Skeletal muscle tissue (tissue), 4 donors: ENCODE measurements around the gene GSDME. TPM values are rescaled to one million over a fixed set of nuclear protein-coding genes. Genes with fewer than 3 reads are reported as not detected.

Experiments used
- H3K27ac ChIP-seq: one replicate; pipeline ENCODE4 v1.7.0; 2013; ENCODE audit warnings: mild to moderate bottlenecking, low read depth, low read length, inconsistent platforms
- H3K27me3 ChIP-seq, 3 donors: one replicate each; pipeline ENCODE4 v1.7.0; 2013; ENCODE audit warnings: low read length in 3 of 3; ENCODE audit not compliant: control insufficient read depth in 3 of 3, insufficient read depth in 3 of 3
- H3K36me3 ChIP-seq, 3 donors: one replicate each; pipeline ENCODE4 v1.7.0; 2013; ENCODE audit warnings: low read length in 3 of 3; ENCODE audit not compliant: control insufficient read depth in 3 of 3, insufficient read depth in 3 of 3
- H3K4me1 ChIP-seq, 3 donors: one replicate each; pipeline ENCODE4 v1.7.0; 2013; ENCODE audit warnings: low read length in 3 of 3, mild to moderate bottlenecking in 3 of 3; ENCODE audit not compliant: control insufficient read depth in 3 of 3, insufficient read depth in 3 of 3
- H3K4me3 ChIP-seq, 3 donors: one replicate each; pipeline ENCODE4 v1.7.0; 2013; ENCODE audit warnings: low read length in 3 of 3
- H3K9ac ChIP-seq, 3 donors: one replicate each; pipeline ENCODE4 v1.7.0; 2013; ENCODE audit warnings: low read length in 3 of 3, mild to moderate bottlenecking in 3 of 3, moderate library complexity in 2 of 3, low read depth in 1 of 3
- H3K9me3 ChIP-seq, 3 donors: one replicate each; pipeline ENCODE4 v1.7.0; 2013; ENCODE audit warnings: low read length in 3 of 3; ENCODE audit not compliant: control insufficient read depth in 3 of 3
- total RNA-seq: library from RNA; depleted of rRNA; stranded (reverse); fragments of >200 nt; gene quantifications from one replicate; pipeline ENCODE4 v1.2.3, GENCODE V29; 2014
- donor health status: Osteomylitis.

GSDME gene
- total RNA-seq, 1 donor from 2014 or later = 11.0 TPM

- no peaks in the 10 kb centered on the region for H3K36me3 ChIP-seq
- H3K4me1 ChIP-seq = peaks cover 31 to 37% (median 33%) of the 10 kb centered on the region in 3 donors
- H3K27me3 ChIP-seq = no peaks in the 10 kb centered on the region
- H3K9me3 ChIP-seq = no peaks in the 10 kb centered on the region
- no peak overlapping the region for H3K4me3 ChIP-seq
- no peak overlapping the region for H3K9ac ChIP-seq
- no peak overlapping the region for H3K27ac ChIP-seq
Measured at GRCh38 chr7:24698531-24699266, 58.6 kb downstream of the GSDME start.

- Histone ChIP-seq H3K4me1 (peaks cover 18 to 25% (median 21%) of the 10 kb centered on the region in 3 donors), H3K9me3 (no peaks in the 10 kb centered on the region), H3K36me3 (no peaks in the 10 kb centered on the region)
Measured at GRCh38 chr7:24697416-24697815, 59.8 kb downstream of the GSDME start.

GRCh38 chr7:24692592-24692991 is 64.7 kb downstream of the GSDME start:
- H3K9ac ChIP-seq = no peak overlapping the region
- no peaks in the 10 kb centered on the region for H3K9me3 ChIP-seq
- H3K27ac ChIP-seq = no peak overlapping the region
- no peaks in the 10 kb centered on the region for H3K36me3 ChIP-seq
- no peak overlapping the region for H3K4me3 ChIP-seq
- H3K4me1 ChIP-seq = no peaks in the 10 kb centered on the region
- no peaks in the 10 kb centered on the region for H3K27me3 ChIP-seq

More at GRCh38 chr7:24697416-24697815, 59.8 kb downstream of the GSDME start:
- Histone ChIP-seq H3K4me3 (no peak overlapping the region), H3K27ac (no peak overlapping the region), H3K27me3 (no peaks in the 10 kb centered on the region), H3K9ac (no peak overlapping the region)

DNA sequence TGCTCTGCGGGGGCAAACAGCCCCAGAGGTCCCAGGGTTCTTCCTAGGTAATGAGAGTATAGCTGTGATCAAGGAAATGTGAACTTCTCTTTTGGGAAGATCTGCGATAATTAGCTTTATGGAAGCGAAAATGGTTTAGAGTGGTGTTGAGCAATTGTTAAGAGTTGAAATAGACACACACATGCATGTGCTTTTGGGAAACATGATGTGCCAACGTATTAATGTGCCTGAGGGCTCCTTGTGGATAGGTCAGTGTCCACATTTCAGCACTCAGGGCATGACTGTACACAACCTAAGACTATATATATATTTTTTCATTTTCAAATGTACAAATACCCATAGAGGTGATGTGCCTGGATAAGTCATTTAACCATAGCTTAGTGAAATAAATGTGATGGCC is 67.0 kb downstream of the GSDME start:
- Histone ChIP-seq H3K9me3 (no peaks in the 10 kb centered on the region), H3K4me1 (no peaks in the 10 kb centered on the region), H3K9ac (no peak overlapping the region), H3K27ac (no peak overlapping the region), H3K36me3 (peaks cover 0 to 5% (median 0%) of the 10 kb centered on the region in 3 donors), H3K27me3 (no peaks in the 10 kb centered on the region), H3K4me3 (no peak overlapping the region)

DNA sequence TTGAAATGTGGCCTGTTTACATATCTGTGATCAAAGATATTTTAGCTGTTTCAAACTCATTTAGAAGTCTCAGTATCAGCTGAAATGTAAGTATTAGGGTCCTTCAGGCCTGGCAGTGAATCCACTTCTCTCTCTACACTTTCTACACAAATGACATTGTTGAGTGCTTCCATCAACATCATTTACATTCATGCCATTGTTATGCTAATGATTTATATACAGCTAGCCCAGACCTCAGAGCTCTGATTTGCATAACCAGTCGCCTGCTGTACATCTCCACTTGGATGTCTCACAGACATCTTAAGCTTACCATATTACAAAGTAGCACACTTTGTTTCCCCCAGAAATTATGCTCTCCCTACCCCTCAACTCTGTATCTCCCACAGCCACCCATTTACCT is 71.6 kb downstream of the GSDME start:
- H3K4me1 ChIP-seq = no peaks in the 10 kb centered on the region
- H3K9ac ChIP-seq = no peak overlapping the region
- H3K27ac ChIP-seq = no peak overlapping the region
- no peaks in the 10 kb centered on the region for H3K27me3 ChIP-seq
- H3K9me3 ChIP-seq = no peaks in the 10 kb centered on the region
- H3K36me3 ChIP-seq = peaks cover 0 to 5% (median 4%) of the 10 kb centered on the region in 3 donors
- H3K4me3 ChIP-seq = no peak overlapping the region

DNA sequence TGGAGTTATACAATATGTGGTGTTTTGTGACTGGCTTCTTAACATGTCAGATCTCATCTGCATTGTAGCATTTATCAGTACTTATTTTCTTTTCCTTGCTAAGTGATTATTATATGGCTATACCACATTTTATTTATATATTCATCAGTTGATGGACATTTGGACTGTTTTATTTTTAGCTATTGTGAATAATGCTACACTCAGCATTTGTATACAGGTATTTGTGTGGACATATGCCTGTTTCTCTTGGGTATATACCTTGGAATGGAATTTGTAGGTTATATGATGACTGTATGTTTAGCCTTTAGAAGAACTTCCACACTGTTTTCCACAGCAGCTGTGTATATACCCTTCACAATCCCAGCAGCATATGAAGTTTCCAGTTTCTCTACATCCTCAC is 86.5 kb downstream of the GSDME start:
- no peak overlapping the region for H3K9ac ChIP-seq

GRCh38 chr7:24669971-24670591 is 87.2 kb downstream of the GSDME start:
- H3K9ac ChIP-seq = no peak overlapping the region
- H3K27me3 ChIP-seq = no peaks in the 10 kb centered on the region
- H3K9me3 ChIP-seq = no peaks in the 10 kb centered on the region
- H3K4me3 ChIP-seq = no peak overlapping the region
- H3K4me1 ChIP-seq = peaks cover 0 to 7% (median 0%) of the 10 kb centered on the region in 3 donors
- H3K27ac ChIP-seq = no peak overlapping the region
- H3K36me3 ChIP-seq = no peaks in the 10 kb centered on the region

More for the DNA sequence above, 86.5 kb downstream of the GSDME start:
- H3K36me3 ChIP-seq = no peaks in the 10 kb centered on the region
- peaks cover 0 to 7% (median 0%) of the 10 kb centered on the region in 3 donors for H3K4me1 ChIP-seq
- H3K9me3 ChIP-seq = no peaks in the 10 kb centered on the region
- H3K27me3 ChIP-seq = no peaks in the 10 kb centered on the region
- no peak overlapping the region for H3K27ac ChIP-seq
- no peak overlapping the region for H3K4me3 ChIP-seq

DNA sequence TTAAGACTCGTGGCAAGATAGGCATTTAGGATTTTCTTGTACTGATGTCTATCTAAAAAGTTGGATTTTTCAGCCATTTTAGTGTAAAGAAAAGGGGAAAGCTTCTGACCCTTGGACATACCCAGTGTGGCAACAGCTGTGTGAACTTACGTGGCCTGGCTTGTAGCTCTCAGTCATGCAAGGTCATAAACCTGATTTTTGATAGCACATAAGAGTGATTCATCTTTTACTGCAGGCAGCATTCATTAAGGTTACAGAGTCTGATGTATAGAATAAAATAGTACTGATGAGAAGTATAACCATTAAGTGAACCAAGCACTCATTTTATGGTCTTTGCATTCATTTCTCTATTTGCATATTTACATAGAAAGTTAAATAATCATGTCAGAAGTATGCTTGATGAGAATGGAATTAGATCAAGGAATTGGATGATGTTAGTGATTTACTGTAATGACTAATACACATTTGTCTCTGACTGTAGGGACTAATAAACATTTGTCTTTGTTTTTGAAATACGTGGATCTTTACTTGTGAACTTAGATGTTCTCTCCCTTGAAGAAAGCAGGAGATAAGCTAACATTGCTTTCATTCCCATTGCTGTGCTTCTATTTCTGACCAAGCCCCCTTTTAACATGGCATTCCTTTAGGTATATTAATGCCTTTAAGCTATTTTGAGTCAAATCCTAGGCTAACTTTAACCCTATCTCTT is 88.2 kb downstream of the GSDME start:
- no peak overlapping the region for H3K4me3 ChIP-seq
- H3K27me3 ChIP-seq = no peaks in the 10 kb centered on the region
- peaks cover 0 to 7% (median 0%) of the 10 kb centered on the region in 3 donors for H3K4me1 ChIP-seq
- H3K9me3 ChIP-seq = no peaks in the 10 kb centered on the region
- H3K36me3 ChIP-seq = no peaks in the 10 kb centered on the region
- no peak overlapping the region for H3K27ac ChIP-seq
- peak overlapping the region in 1 of 3 donors; percentile 14 for H3K9ac ChIP-seq

DNA sequence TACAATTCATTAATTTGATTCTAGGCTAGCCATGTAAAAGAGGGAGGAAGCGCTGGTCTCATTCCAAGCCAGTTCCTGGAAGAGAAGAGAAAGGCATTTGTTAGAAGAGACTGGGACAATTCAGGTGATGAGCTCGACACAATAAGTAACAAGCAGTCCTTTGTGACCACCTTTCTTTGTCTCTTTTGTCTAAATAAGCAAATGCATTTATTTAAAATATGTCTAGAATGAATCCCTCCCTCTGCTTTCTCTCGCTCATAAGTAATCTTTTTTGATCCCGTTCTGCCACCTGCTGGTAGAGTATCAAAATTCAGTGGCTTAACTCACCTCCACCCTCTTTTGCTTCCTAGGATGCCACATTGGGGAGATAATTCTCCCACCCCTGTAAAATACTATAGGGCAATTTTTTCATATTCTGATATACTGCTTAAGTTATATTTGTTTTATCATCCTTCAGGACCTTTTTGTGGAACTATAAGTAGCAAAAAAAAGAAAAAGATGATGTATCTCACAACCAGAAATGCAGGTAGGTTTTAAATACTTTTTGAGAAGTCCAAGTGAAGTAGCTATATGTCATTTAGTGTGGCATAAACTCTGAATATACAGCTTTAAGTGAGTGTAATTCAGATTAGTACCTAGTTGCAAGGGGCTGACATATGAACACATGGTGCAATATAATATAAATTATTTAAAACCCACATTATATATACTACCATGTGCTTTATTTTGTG is 91.5 kb downstream of the GSDME start:
- no peaks in the 10 kb centered on the region for H3K9me3 ChIP-seq
- H3K27ac ChIP-seq = no peak overlapping the region
- H3K4me3 ChIP-seq = no peak overlapping the region
- H3K9ac ChIP-seq = no peak overlapping the region
- H3K4me1 ChIP-seq = peaks cover 0 to 7% (median 0%) of the 10 kb centered on the region in 3 donors
- H3K36me3 ChIP-seq = no peaks in the 10 kb centered on the region
- no peaks in the 10 kb centered on the region for H3K27me3 ChIP-seq
